ENCODE results near the gene GCHFR. TPM values are rescaled to one million over a fixed set of nuclear protein-coding genes. Genes with fewer than 3 reads are reported as not detected.

GCHFR gene
- total RNA-seq, 2 donors from 2014 or later, result 26.4 to 43.6 TPM

DNA sequence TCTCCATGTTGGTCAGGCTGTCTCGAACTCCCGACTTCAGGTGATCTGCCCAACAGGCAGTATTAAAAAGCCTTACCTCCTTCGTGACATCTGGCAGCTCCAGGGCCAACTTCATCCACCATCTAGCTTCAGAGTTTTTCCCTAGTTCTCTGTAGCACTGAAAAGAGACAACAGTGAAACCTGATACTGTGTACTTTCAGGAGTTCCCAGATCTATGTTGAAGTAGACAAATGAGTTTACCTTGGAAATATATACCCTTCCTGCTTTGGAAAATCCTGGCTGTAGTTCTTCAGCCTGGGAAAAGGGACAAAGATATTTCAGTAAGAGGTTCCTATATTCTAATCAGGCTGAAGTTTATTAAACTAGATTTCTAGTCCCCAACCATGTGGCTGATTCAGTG is 26.8 kb upstream of the GCHFR start:
- DNase-seq (no peak), ATAC-seq (no peak)
- Histone ChIP-seq H3K27ac (no peak overlapping the region), H3K9me3 (no peaks in the 10 kb centered on the region), H3K4me3 (no peak overlapping the region), H3K4me1 (no peaks in the 10 kb centered on the region), H3K36me3 (replicated peaks in 1 of 2; ENCODE audit: insufficient read depth in 1 of 2, low read depth in 2 of 2) (peaks cover 0 to 16% of the 10 kb centered on the region in 2 donors), H3K27me3 (no peaks in the 10 kb centered on the region)
- WGBS, 2 donors, result 69% methylated on average over 2 to 3 of the region's 3 CpGs
- TF ChIP-seq CTCF (IDR thresholded peaks at IDR 0.05), result no peak
- TF ChIP-seq POLR2A (IDR thresholded peaks at IDR 0.05), result no peak
- intact Hi-C loops (cut with DNase I), result no loop called here

DNA sequence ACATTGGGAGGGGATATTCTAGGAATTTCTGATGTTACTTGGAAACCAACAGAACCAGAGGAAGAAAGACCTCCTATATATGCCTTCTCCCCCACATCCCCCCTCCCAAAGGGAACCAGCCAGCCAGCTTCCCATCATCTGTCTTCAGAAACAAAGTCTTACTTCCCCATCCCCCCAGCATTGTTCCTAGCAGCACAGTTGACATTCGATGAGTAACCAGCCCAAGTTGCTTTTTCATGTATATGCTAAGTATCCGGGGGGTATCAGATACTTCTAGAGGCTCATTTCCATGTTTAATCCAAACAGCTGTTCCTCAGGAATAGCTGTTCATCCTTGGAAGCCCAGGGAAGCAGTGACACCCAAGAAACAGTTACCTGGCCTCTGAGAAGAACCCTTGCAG is 24.8 kb upstream of the GCHFR start:
- Histone ChIP-seq H3K4me1 (no peaks in the 10 kb centered on the region), H3K36me3 (replicated peaks in 1 of 2; ENCODE audit: insufficient read depth in 1 of 2, low read depth in 2 of 2) (peaks cover 7 to 23% of the 10 kb centered on the region in 2 donors), H3K27ac (no peak overlapping the region), H3K4me3 (no peak overlapping the region), H3K27me3 (no peaks in the 10 kb centered on the region), H3K9me3 (no peaks in the 10 kb centered on the region)
- ATAC-seq (no peak), DNase-seq (no peak)
- WGBS, 2 donors, result 73 to 74% methylated on average over 2 of the region's 2 CpGs
- intact Hi-C loops (cut with DNase I), result no loop called here
- TF ChIP-seq POLR2A (IDR thresholded peaks at IDR 0.05) (no peak), CTCF (IDR thresholded peaks at IDR 0.05) (no peak)

DNA sequence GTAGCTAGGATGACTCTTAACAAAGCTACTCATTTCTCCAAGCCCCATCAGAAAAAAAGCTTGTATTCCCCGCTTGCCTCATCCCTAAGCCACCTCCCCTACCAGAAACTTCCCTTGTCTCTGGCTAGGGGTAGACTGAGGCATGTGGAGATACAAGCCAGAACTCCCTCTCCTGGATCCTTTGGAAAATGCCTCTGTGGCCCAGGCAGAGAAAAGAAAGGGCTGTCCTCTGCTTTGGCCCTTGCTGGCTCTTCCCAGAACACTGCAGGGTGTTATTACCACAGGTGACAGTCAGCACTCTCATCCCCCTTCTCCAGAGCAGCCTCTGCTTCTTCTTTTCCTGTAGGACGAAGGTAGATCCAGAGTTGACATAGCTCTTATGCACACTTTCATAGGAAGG is 24.0 kb upstream of the GCHFR start:
- no peak overlapping the region for H3K4me3 ChIP-seq
- no peak for ATAC-seq
- 93 to 95% methylated on average over 2 of the region's 2 CpGs for WGBS, 2 donors
- no peak for DNase-seq
- no peak overlapping the region for H3K27ac ChIP-seq
- TF ChIP-seq CTCF (IDR thresholded peaks at IDR 0.05) (no peak), POLR2A (IDR thresholded peaks at IDR 0.05) (no peak)
- no peaks in the 10 kb centered on the region for H3K9me3 ChIP-seq
- peaks cover 7 to 25% of the 10 kb centered on the region in 2 donors for H3K36me3 ChIP-seq (replicated peaks in 1 of 2; ENCODE audit: insufficient read depth in 1 of 2, low read depth in 2 of 2)
- no peaks in the 10 kb centered on the region for H3K27me3 ChIP-seq
- intact Hi-C loops (cut with DNase I), result no loop called here
- no peaks in the 10 kb centered on the region for H3K4me1 ChIP-seq

GRCh38 chr15:40743485-40743901 is 20.4 kb upstream of the GCHFR start:
- WGBS, 2 donors, result 71 to 82% methylated on average over 2 of the region's 2 CpGs
- no peaks in the 10 kb centered on the region for H3K9me3 ChIP-seq
- H3K27ac ChIP-seq, result no peak overlapping the region
- H3K4me1 ChIP-seq, result no peaks in the 10 kb centered on the region
- intact Hi-C loops (cut with DNase I), result no loop called here
- no peaks in the 10 kb centered on the region for H3K27me3 ChIP-seq
- TF ChIP-seq CTCF (IDR thresholded peaks at IDR 0.05) (no peak), POLR2A (IDR thresholded peaks at IDR 0.05) (no peak)
- peaks cover 7 to 22% of the 10 kb centered on the region in 2 donors for H3K36me3 ChIP-seq (replicated peaks in 1 of 2; ENCODE audit: insufficient read depth in 1 of 2, low read depth in 2 of 2)
- ATAC-seq, result no peak
- no peak for DNase-seq
- no peak overlapping the region for H3K4me3 ChIP-seq
